SK-N-SH treated with all-trans-retinoic acid at 6 μM for 48 hours (cell line): ENCODE results near the gene ZC3H8.

ENCODE experiments used
- BACH2 ChIP-seq: fragments of 250-450 bp; sonication (Bioruptor Pico); IDR thresholded peaks from 2 replicates; pipeline ENCODE4 v1.9.0; 2021; ENCODE audit warnings: mild to moderate bottlenecking, borderline replicate concordance
- PATZ1 ChIP-seq: fragments of 250-450 bp; sonication (Bioruptor Pico); IDR thresholded peaks from 2 replicates; pipeline ENCODE4 v1.8.0; 2020; ENCODE audit warnings: mild to moderate bottlenecking, moderate library complexity, borderline replicate concordance
- ZC3H10 ChIP-seq: fragments of 250-450 bp; sonication (Bioruptor Pico); IDR thresholded peaks from 2 replicates; pipeline ENCODE4 v1.5.1; 2021; ENCODE audit warnings: mild to moderate bottlenecking, moderate library complexity
- ZFP30 ChIP-seq: fragments of 450-650 bp; formaldehyde crosslinking; IDR thresholded peaks from 2 replicates; pipeline ENCODE4 v1.5.0; 2022; ENCODE audit warnings: mild to moderate bottlenecking, moderate library complexity

GRCh38 chr2:112254466-112255240, at the start of gene ZC3H8:
- TF ChIP-seq BACH2 (CRISPR knock-in tag) (no peak), ZC3H10 (CRISPR knock-in tag) (no peak), ZFP30 (CRISPR knock-in tag) (no peak), PATZ1 (CRISPR knock-in tag) (no peak)
